ENCODE results near the gene TMEM38A.
"Not testable (repeated sequence)": the region's sequence is repeated elsewhere in the genome, so short reads cannot be mapped to it uniquely, and the experiment has no call there.

Gene TMEM38A

GRCh38 chr19:16638666-16639065, 22.3 kb upstream of the TMEM38A start:
- no peak for DNase-seq

GRCh38 chr19:16640951-16641350, 20.0 kb upstream of the TMEM38A start:
- no peak for DNase-seq

- no peak for DNase-seq
Observed at GRCh38 chr19:16641695-16642094, 19.2 kb upstream of the TMEM38A start.

DNA sequence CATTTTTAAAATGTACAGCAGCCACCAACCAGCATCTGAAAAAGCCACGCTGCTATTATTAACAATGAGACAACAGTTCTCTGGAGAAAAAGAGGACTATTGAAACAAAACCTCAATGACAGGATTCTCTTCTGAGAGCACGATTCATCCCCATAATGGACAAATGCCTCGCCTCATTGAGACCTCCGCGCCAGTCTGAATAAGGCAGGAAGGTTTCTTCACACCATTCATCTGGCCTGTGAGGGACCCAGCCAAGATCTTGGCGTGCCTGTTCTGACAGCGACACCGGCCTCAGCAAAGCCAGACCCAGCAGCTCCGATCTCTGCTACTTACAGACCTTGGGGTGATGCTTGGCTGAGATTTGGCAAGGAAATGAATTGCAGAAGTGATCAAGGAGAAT, 15.8 kb upstream of the TMEM38A start:
- DNase-seq, result no peak

- DNase-seq, result peak; percentile 37
Observed at GRCh38 chr19:16649734-16650133, 11.2 kb upstream of the TMEM38A start.

DNA sequence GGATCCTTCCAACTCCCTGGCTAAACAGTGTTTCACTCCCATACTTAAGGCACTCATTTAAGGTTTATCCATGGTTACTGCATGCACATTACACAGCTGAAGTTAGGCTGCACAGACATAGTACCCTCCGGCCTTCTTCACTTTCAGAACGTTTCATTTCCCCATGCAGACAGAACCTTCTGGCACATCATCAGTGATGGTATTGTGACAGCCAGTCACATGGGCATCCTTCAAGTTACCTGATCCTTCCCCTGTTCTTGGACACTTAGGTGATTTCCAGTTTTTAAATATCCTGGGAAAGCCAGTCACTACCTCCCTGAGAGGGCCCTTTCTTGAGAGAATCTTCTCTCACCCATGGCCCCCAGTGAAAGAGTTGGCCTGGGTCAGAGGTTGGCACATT, 10.1 kb upstream of the TMEM38A start:
- DNase-seq, result no peak

GRCh38 chr19:16651421-16652188, 9.3 kb upstream of the TMEM38A start:
- not testable (repeated sequence) for DNase-seq

- DNase-seq, result no peak
Observed at GRCh38 chr19:16652854-16653253, 8.1 kb upstream of the TMEM38A start.

DNA sequence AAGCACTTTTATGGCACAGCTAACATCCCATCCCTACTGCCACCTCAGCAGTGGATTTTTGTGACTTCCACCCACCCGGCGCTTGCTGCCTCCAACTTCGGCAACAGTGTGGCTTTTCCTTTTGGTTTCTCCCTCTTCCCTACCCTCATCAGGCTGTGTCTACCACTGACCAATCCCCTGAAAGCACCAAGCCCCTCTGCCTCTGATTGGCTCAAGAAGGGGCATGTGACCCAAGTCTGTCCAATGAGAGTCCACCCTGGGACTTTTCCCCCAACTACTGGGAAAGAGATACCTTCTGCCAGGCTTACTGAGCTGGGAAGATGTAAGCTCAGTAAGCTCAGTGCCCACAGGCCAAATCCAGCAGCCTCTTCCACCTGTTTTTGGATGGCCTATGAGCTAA, 6.8 kb upstream of the TMEM38A start:
- DNase-seq, result no peak

- no peak for DNase-seq
Observed at GRCh38 chr19:16654627-16655026, 6.3 kb upstream of the TMEM38A start.

DNA sequence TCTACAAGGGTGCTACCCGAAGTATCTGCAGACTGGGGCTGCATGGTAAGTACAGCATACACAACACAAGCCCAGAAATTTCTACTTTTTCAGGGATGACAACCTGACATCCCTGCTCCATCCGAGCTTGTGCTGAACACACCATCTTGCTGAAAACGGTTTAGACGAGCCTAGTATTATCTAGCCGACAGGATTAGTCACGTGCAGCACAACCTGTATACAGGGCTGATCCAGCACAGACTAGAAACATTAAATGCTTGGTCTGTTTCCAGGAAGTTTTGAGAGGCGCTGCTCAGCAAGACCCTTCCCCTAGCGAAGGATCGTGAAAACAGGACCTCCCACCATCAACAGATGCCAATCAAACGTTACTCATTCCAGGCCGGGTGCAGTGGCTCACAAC, 5.2 kb upstream of the TMEM38A start:
- no peak for DNase-seq

- DNase-seq, result no peak
Observed at GRCh38 chr19:16657384-16657783, 3.6 kb upstream of the TMEM38A start.

DNA sequence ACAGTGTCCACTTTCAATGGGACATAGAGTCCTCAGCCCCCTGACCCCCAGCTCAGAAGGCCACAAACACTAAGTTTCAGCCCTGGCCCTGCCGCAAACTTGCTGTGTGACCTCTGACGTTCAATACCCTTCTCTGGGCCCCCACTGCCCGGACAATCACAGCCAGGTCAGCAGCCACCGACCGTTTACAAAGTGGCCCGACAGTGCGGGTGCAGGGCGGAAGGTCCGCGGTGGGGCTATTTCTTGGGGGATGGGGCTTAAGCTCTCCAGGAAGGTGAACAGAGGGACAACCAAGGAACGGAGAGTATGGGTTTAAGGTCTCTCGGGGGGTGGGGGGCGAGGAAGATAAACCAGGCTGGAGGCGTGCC, 1.5 kb upstream of the TMEM38A start:
- DNase-seq, result no peak

GRCh38 chr19:16659832-16660708, 869 bp upstream of the TMEM38A start, which contains the start of gene SMIM7:
Gene SMIM7, minus strand, starts transcription at chr19:16660144. Its CDS starts 34 bp downstream, at chr19:16660110.
- DNase-seq, result peak; percentile 99

DNA sequence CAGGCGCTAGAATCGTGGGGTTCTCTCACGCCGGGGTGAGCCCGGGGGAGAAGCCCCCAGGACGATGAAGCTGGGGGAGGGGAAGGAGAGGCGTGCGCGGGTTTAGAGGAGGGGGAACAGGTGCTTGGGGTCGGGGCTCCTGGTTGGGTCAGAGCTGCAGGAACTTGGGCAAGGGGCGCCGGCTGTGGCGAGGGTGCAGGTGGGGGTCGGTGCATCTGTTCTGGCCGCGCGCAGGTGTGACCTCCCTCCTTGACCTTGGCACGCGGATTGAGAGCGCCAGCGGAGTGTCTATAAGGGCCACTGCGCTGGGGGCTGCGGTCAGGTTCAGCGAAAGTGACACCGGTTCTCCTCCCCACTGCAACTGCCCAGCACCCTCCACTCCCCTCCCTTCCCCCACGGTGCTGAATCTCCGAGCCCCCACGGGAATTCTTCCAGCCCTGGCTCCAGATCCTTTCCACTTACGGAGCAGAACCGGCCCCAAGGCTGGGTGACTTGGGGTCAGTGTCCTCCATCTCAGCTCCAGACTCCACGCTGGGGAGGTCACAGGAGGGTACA, 618 bp downstream of the TMEM38A start:
- no peak for DNase-seq

- DNase-seq, result no peak
Observed at GRCh38 chr19:16668176-16668575, 7.2 kb downstream of the TMEM38A start.

- DNase-seq, result not testable (repeated sequence)
Observed at GRCh38 chr19:16668702-16669101, 7.8 kb downstream of the TMEM38A start.

DNA sequence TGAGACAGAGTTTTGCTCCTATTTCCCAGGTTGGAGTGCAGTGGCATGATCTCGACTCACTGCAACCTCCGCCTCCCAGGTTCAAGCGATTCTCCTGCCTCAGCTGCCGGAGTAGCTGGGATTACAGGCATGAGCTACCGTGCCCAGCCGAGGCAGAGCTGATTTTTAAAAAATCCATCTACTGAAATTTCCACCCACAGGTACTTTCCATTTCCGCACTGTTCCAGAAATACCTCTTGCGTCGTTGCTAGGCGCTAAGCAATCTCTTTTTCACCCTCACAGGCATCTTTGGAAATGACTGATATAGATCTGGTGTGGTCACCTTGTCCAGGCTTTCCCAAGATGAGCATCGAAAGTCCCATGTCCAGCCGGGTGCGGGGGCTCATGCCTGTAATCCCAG, 9.4 kb downstream of the TMEM38A start:
- no peak for DNase-seq

- no peak for DNase-seq
Observed at GRCh38 chr19:16671652-16672274, 10.8 kb downstream of the TMEM38A start.

- no peak for DNase-seq
Observed at GRCh38 chr19:16673231-16673630, 12.3 kb downstream of the TMEM38A start.

DNA sequence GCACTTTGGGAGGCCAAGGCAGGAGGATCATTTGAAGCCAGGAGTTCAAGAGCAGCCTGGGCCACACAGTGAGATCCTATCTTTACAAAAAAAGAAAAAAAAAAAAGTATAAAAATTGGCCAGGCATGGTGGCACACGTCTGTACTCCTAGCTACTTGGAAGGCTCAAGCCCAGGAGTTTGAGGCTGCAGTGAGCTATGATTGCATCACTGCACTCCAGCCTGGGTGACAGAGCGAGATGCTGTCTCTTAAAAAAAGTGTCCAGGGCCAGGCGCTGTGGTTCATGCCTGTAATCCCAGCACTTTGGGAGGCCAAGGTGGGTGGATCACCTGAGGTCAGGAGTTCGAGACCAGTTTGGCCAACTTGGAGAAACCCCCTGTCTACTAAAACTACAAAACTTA, 12.9 kb downstream of the TMEM38A start:
- DNase-seq, result not testable (repeated sequence)

DNA sequence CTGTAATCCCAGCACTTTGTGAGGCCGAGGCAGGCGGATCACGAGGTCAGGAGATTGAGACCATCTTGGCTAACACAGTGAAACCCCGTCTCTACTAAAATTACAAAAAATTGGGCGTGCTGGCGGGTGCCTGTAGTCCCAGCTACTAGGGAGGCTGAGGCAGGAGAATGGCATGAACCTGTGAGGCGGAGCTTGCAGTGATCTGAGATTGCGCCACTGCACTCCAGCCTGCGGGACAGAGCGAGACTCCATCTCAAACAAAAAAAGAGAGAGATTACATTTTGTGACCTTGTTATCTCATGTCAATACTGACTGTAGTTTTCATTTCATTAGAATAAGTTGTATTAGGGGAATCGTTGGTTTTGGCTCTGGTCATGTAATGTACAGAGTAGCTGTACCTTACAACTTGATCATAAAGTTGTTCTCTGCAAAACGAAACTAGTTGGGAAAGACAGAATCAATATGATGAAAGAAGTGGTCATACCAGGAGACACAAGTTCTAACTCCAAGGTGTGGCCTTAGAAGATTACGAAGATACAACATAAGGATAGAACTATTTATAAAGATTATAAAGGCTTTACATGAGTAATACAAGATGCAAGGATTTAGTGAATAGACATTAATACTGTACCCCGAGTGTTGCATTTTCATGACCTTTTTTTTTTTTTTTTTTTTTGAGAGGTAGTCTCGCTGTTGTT, 15.3 kb downstream of the TMEM38A start:
- no peak for DNase-seq

GRCh38 chr19:16677055-16677454, 16.1 kb downstream of the TMEM38A start:
- no peak for DNase-seq
